H1 (cell line): Measurements from ENCODE around the gene BAZ2B. TPM values are rescaled to one million over a fixed set of nuclear protein-coding genes. Genes with fewer than 3 reads are reported as not detected.

Source experiments
- CTCF ChIA-PET: fragments of 300-600 bp; sonication (Branson Sonifier 250); formaldehyde crosslinking; loops from one replicate; lab custom pipeline; 2021; ENCODE audit not compliant: partially characterized antibody; lab: Charles Lee
- POLR2A ChIA-PET: fragments of 300-600 bp; sonication (Branson Sonifier 250); formaldehyde crosslinking; loops from one replicate; lab custom pipeline; 2021; ENCODE audit warnings: inconsistent platforms; ENCODE audit not compliant: partially characterized antibody; lab: Charles Lee
- DNase-seq, 2 experiments: peaks; one replicate each; pipeline versions ENCODE4 v3.0.0 to v3.0.0-alpha.2; 2010 to 2022; ENCODE audit warnings: low spot score in 2 of 2, low read depth in 1 of 2, mixed read lengths in 1 of 2
- FAIRE-seq: peaks from 2 replicates; lab custom pipeline; 2011; peaks lifted over from hg19 to GRCh38; lab: Jason Lieb, UNC
- H2AFZ ChIP-seq: 2 replicates; pipeline ENCODE4 v1.8.1; 2012; ENCODE audit warnings: low read length, inconsistent platforms
- H2AK5ac ChIP-seq: 2 replicates; pipeline ENCODE4 v1.6.1; 2013; ENCODE audit warnings: low read depth, low read length
- H2BK120ac ChIP-seq: replicated peaks from 2 replicates; pipeline ENCODE3; 2013; ENCODE audit warnings: low read depth, low read length, inconsistent platforms
- H2BK12ac ChIP-seq: 2 replicates; pipeline ENCODE4 v1.6.1; 2013; ENCODE audit warnings: low read depth, low read length
- H2BK15ac ChIP-seq: 2 replicates; pipeline ENCODE4 v1.6.1; 2013; ENCODE audit warnings: low read length
- H2BK20ac ChIP-seq: 2 replicates; pipeline ENCODE4 v1.6.1; 2013; ENCODE audit warnings: low read length
- H2BK5ac ChIP-seq: 2 replicates; pipeline ENCODE4 v1.6.1; 2013; ENCODE audit warnings: low read depth, low read length
- H3K14ac ChIP-seq: 2 replicates; pipeline ENCODE4 v1.6.1; 2013; ENCODE audit warnings: inconsistent platforms; ENCODE audit not compliant: insufficient read length
- H3K18ac ChIP-seq: 2 replicates; pipeline ENCODE4 v1.6.1; 2013; ENCODE audit warnings: low read length; ENCODE audit errors: extremely low read depth
- H3K23ac ChIP-seq: 2 replicates; pipeline ENCODE4 v1.6.1; 2013; ENCODE audit warnings: inconsistent platforms; ENCODE audit not compliant: insufficient read length
- H3K23me2 ChIP-seq: 2 replicates; pipeline ENCODE4 v1.6.1; 2013; ENCODE audit warnings: low read depth, low read length
- H3K27ac ChIP-seq: 2 replicates; pipeline ENCODE4 v1.6.1; 2011; ENCODE audit warnings: low read depth, low read length, inconsistent platforms
- H3K27me3 ChIP-seq, 4 experiments: replicated peaks in 1 of 4; 1 replicate in 1 of 4; 2 replicates in 3 of 4; pipeline versions ENCODE4 v1.6.1 to v1.8.1; 2011 to 2013; ENCODE audit warnings: low read length in 3 of 4, mild to moderate bottlenecking in 3 of 4, inconsistent platforms in 2 of 4, mixed read lengths in 2 of 4, moderate library complexity in 1 of 4; ENCODE audit not compliant: control insufficient read depth in 3 of 4, insufficient read depth in 3 of 4; ENCODE audit errors: extremely low read depth in 1 of 4
- H3K36me3 ChIP-seq, 4 experiments: 2 replicates each; pipeline versions ENCODE4 v1.6.1 to v1.8.1; 2011 to 2013; ENCODE audit warnings: mild to moderate bottlenecking in 4 of 4, low read length in 3 of 4, moderate library complexity in 2 of 4, control low read depth in 1 of 4, inconsistent platforms in 1 of 4; ENCODE audit not compliant: insufficient read depth in 4 of 4, control insufficient read depth in 2 of 4
- H3K4ac ChIP-seq: replicated peaks from 2 replicates; pipeline ENCODE3; 2013; ENCODE audit warnings: low read length, low read depth, mixed read lengths, inconsistent platforms; ENCODE audit not compliant: insufficient read length
- H3K4me1 ChIP-seq, 4 experiments: replicated peaks in 1 of 4; 1 replicate in 1 of 4; 2 replicates in 3 of 4; pipeline versions ENCODE4 v1.6.1 to v1.8.1; 2011 to 2013; ENCODE audit warnings: low read length in 3 of 4, inconsistent platforms in 2 of 4, mixed read lengths in 1 of 4; ENCODE audit not compliant: insufficient read depth in 4 of 4, control insufficient read depth in 3 of 4
- H3K4me2 ChIP-seq, 2 experiments: 2 replicates each; pipeline versions ENCODE4 v1.6.1 to v1.8.1; 2011 to 2013; ENCODE audit warnings: low read depth in 2 of 2, low read length in 2 of 2, control low read depth in 1 of 2, inconsistent platforms in 1 of 2, mild to moderate bottlenecking in 1 of 2; ENCODE audit not compliant: insufficient read depth in 1 of 2
- H3K4me3 ChIP-seq, 4 experiments: fragments of 200-600, 300-600 bp in 1 of 4; sonication (generic), shearing (Covaris generic), sonication (Bioruptor Twin) in 1 of 4; 2 replicates each; pipeline versions ENCODE4 v1.5.1 to v1.8.1; 2011 to 2016; ENCODE audit warnings: low read length in 4 of 4, low read depth in 3 of 4, control low read depth in 2 of 4, inconsistent platforms in 2 of 4, mild to moderate bottlenecking in 2 of 4, mixed read lengths in 1 of 4, moderate library complexity in 1 of 4; ENCODE audit not compliant: insufficient read depth in 2 of 4; ENCODE audit errors: extremely low read depth in 1 of 4
- H3K56ac ChIP-seq: replicated peaks from 2 replicates; pipeline ENCODE3; 2013; ENCODE audit warnings: low read depth, mild to moderate bottlenecking, mixed read lengths, low read length, inconsistent platforms; ENCODE audit not compliant: insufficient read length
- H3K79me1 ChIP-seq: 2 replicates; pipeline ENCODE4 v1.6.1; 2013; ENCODE audit warnings: low read depth, low read length, control low read depth
- H3K79me2 ChIP-seq, 2 experiments: 2 replicates each; pipeline versions ENCODE4 v1.6.1 to v1.8.1; 2012 to 2013; ENCODE audit warnings: low read length in 2 of 2, mild to moderate bottlenecking in 2 of 2, inconsistent platforms in 1 of 2; ENCODE audit not compliant: insufficient read depth in 2 of 2, control insufficient read depth in 1 of 2
- H3K9ac ChIP-seq, 4 experiments: replicated peaks in 1 of 4; 1 replicate in 1 of 4; 2 replicates in 3 of 4; pipeline versions ENCODE4 v1.6.1 to v1.8.1; 2011 to 2013; ENCODE audit warnings: low read depth in 3 of 4, low read length in 3 of 4, control low read depth in 2 of 4, mild to moderate bottlenecking in 2 of 4, moderate library complexity in 2 of 4, inconsistent platforms in 1 of 4; ENCODE audit errors: extremely low read depth in 1 of 4
- H3K9me3 ChIP-seq, 2 experiments: 2 replicates each; pipeline versions ENCODE4 v1.6.1 to v1.8.1; 2012 to 2013; ENCODE audit warnings: mild to moderate bottlenecking in 2 of 2, moderate library complexity in 2 of 2, control low read depth in 1 of 2, inconsistent platforms in 1 of 2, low read depth in 1 of 2, low read length in 1 of 2, mixed read lengths in 1 of 2; ENCODE audit not compliant: insufficient read depth in 2 of 2
- H4K20me1 ChIP-seq, 2 experiments: replicated peaks in 1 of 2; 2 replicates each; pipeline versions ENCODE3 to v1.8.1; 2011 to 2013; ENCODE audit warnings: inconsistent platforms in 2 of 2, low read length in 2 of 2, mild to moderate bottlenecking in 1 of 2; ENCODE audit not compliant: insufficient read depth in 2 of 2, control insufficient read depth in 1 of 2
- H4K5ac ChIP-seq: 2 replicates; pipeline ENCODE4 v1.6.1; 2013; ENCODE audit warnings: low read length, low read depth, mixed read lengths, inconsistent platforms; ENCODE audit not compliant: insufficient read length
- H4K8ac ChIP-seq: 2 replicates; pipeline ENCODE4 v1.8.0; 2013; ENCODE audit warnings: mild to moderate bottlenecking, moderate library complexity, low read length, inconsistent platforms; ENCODE audit not compliant: insufficient read depth; ENCODE audit errors: extremely low read depth
- H4K91ac ChIP-seq: replicated peaks from 2 replicates; pipeline ENCODE3; 2013; ENCODE audit warnings: low read length, mixed read lengths, inconsistent platforms; ENCODE audit not compliant: insufficient read length
- FOSL1 ChIP-seq: IDR thresholded peaks from 2 replicates; pipeline ENCODE4 v1.6.1; 2011; ENCODE audit warnings: mild to moderate bottlenecking, low read depth, low read length, moderate library complexity; ENCODE audit not compliant: insufficient read depth
- SAP30 ChIP-seq: fragments of 300-600 bp; sonication (generic); IDR thresholded peaks from 2 replicates; pipeline ENCODE4 v1.7.1; 2012; ENCODE audit warnings: low read length, moderate library complexity, mild to moderate bottlenecking, inconsistent platforms; ENCODE audit not compliant: insufficient read depth, insufficient replicate concordance
- SIRT6 ChIP-seq: IDR thresholded peaks from one replicate; pipeline ENCODE4 v1.7.1; 2012; ENCODE audit warnings: low read length, inconsistent platforms
- WGBS, 2 experiments: shearing (Covaris generic) in 1 of 2; methylation state at CpG; one replicate each; pipeline versions ENCODE4 v1.1.6 to v1.1.7; 2013 to 2015; ENCODE audit warnings: low lambda C conversion rate in 2 of 2, mixed read lengths in 2 of 2, inconsistent platforms in 1 of 2, low coverage in 1 of 2, missing lambda C conversion rate in 1 of 2; ENCODE audit not compliant: insufficient replicate concordance in 2 of 2, insufficient coverage in 1 of 2, insufficient read length in 1 of 2; ENCODE audit errors: extremely low coverage in 1 of 2, missing lambda C conversion rate in 1 of 2; 5-methylcytosine and 5-hydroxymethylcytosine counted together
- polyA plus RNA-seq, 7 experiments: library from polyadenylated mRNA; depleted of rRNA in 3 of 7; stranded (reverse) in 5 of 7; unstranded in 2 of 7; fragments of >200 nt in 5 of 7; fragments of 200-250 nt in 2 of 7; gene quantifications; 1 replicate in 5 of 7; 2 replicates in 1 of 7; 4 replicates in 1 of 7; pipeline versions ENCODE4 v1.2.1 to v1.2.3, GENCODE V29; 2011 to 2013; ENCODE audit warnings: missing spikeins in 2 of 7, mixed read lengths in 2 of 7
- total RNA-seq: library from RNA; stranded (reverse); fragmentation: NEBNext Ultra II Directional; extraction: Animal tissue kit (Norgen Biotek cat#: 25700); gene quantifications from 2 replicates; pipeline ENCODE4 v1.2.1, GENCODE V29; 2021

The BAZ2B gene
- total and polyA plus RNA-seq, 2 of the 8 experiments (the other 6 are each of a cell fraction or from before 2014, with no cell fraction given) = 15.2 to 46.3 TPM

- Histone ChIP-seq H3K4me3 (no peak overlapping the region), H3K18ac (no peak overlapping the region), H3K23ac (no peak overlapping the region), H3K27ac (no peak overlapping the region), H3K9ac (no peak overlapping the region), H3K56ac (no peak overlapping the region), H3K9me3 (peaks cover 0 to 3% of the 10 kb centered on the region in 2 experiments; a peak in 1 of 4 replicates), H3K27me3 (peaks cover 0 to 1% (median 0%) of the 10 kb centered on the region in 4 experiments; a peak in 1 of 7 replicates), H3K4ac (no peak overlapping the region), H4K8ac (no peak overlapping the region), H2BK15ac (no peak overlapping the region), H3K23me2 (no peaks in the 10 kb centered on the region), H4K91ac (no peak overlapping the region), H2AK5ac (no peak overlapping the region), H3K14ac (no peak overlapping the region), H3K4me1 (peaks cover 0 to 5% (median 1%) of the 10 kb centered on the region in 4 experiments; a peak in 2 of 7 replicates), H2BK5ac (no peak overlapping the region), H2BK120ac (no peak overlapping the region), H4K5ac (no peak overlapping the region), H2BK12ac (no peak overlapping the region), H2BK20ac (no peak overlapping the region), H2AFZ (no peak overlapping the region), H4K20me1 (no peaks in the 10 kb centered on the region), H3K79me2 (peaks cover 0 to 60% of the 10 kb centered on the region in 2 experiments; a peak in 3 of 4 replicates), H3K36me3 (no peaks in the 10 kb centered on the region), H3K79me1 (no peaks in the 10 kb centered on the region), H3K4me2 (no peak overlapping the region)
- DNase-seq (no peak), FAIRE-seq (no peak)
- WGBS, 2 experiments = 75% methylated on average over 4 of the region's 4 CpGs; no CpG with 5 or more reads in 1 of the 2 experiments
- CTCF ChIA-PET = interaction anchor here (1.1 to 1.7 kb wide), 8 partner anchors 8 to 572 kb away, joined by 3 to 5 read pairs (median 3); no protein-coding TSS in a partner anchor
- POLR2A ChIA-PET = interaction anchor here (1.1 to 1.4 kb wide), 2 partner anchors 13 to 25 kb away, joined by 3 to 4 read pairs; no protein-coding TSS in a partner anchor
- TF ChIP-seq FOSL1 (no peak), SAP30 (no peak), SIRT6 (no peak)
Measured at GRCh38 chr2:159558479-159558878, 57.9 kb downstream of the BAZ2B start.
